Measurements from ENCODE around the gene STX2.
"Not testable (repeated sequence)": the region's sequence is repeated elsewhere in the genome, so short reads cannot be mapped to it uniquely, and the experiment has no call there.

Gene STX2
- total RNA-seq = 42.8 to 47.1 reads per million in 2 donors

- peak; percentile 90 for DNase-seq
Observed at GRCh38 chr12:130838951-130839769, at the start of gene STX2. Gene STX2 (minus strand): TSS chr12:130839250. CDS start chr12:130839099, 151 bp downstream.

- DNase-seq = not testable (repeated sequence)
Observed at GRCh38 chr12:130887190-130887589, 48.1 kb upstream of the STX2 start.

DNA sequence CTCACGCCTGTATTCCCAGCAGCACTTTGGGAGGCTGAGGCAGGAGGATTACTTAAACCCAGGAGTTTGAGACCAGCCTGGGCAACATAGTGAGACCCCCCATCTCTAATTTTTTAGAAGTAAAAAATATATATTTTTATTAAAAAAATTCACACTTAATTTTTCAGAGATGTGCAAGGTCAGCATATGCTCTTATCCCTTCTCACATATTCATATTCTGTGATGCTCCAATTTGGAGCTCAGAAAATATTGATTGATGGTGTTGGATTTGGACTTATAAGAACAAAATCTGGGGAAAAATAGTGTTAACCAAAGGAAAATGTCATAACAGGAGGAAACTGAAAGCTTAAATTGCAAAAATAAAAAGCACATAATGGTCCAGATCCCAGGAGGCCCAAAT, 42.5 kb upstream of the STX2 start:
- DNase-seq = no peak

DNA sequence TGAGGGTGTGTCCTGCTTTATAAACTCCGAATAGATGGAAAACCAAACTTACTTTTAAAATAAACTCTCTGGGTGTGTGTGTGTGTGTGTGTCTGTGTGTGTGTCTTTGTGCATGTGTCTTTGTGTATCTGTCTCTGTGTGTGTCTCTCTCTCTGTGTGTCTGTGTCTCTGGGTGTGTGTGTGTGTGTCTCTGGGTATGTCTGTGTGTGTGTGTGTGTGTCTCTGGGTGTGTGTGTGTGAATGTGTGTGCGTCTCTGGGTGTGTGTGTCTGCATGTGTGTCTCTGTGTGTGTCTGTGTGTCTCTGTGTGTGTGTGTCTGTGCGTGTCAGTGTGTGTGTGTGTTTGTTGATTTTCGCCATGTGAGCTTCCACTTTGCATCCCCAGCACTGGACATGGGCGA, 42.0 kb upstream of the STX2 start:
- no peak for DNase-seq

DNA sequence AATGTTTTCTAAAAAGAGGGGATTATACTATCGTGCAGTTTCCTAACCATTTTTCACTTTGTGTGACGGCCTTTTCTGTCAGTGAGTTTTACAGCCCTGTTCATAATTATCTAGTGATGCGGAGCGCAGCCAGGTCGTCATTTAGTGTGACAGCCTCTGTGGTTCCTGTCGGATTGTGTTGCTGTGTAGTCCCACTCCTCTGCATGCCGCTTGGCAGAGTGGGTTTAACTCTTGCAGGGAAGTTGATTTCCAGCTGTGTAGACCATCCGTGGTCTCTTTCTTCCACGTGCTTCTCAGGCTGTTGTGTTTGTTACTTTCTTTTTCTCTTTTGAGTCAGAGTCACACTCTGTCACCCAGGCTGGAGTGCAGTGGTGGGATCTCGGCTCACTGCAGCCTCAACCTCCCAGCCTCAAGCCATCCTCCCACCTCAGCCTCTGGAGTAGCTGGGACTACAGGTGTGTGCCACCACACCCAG, 41.4 kb upstream of the STX2 start:
- DNase-seq = no peak

GRCh38 chr12:130879781-130880389, 40.8 kb upstream of the STX2 start:
- DNase-seq = no peak

- DNase-seq = no peak
Observed at GRCh38 chr12:130879212-130879686, 40.2 kb upstream of the STX2 start.

DNA sequence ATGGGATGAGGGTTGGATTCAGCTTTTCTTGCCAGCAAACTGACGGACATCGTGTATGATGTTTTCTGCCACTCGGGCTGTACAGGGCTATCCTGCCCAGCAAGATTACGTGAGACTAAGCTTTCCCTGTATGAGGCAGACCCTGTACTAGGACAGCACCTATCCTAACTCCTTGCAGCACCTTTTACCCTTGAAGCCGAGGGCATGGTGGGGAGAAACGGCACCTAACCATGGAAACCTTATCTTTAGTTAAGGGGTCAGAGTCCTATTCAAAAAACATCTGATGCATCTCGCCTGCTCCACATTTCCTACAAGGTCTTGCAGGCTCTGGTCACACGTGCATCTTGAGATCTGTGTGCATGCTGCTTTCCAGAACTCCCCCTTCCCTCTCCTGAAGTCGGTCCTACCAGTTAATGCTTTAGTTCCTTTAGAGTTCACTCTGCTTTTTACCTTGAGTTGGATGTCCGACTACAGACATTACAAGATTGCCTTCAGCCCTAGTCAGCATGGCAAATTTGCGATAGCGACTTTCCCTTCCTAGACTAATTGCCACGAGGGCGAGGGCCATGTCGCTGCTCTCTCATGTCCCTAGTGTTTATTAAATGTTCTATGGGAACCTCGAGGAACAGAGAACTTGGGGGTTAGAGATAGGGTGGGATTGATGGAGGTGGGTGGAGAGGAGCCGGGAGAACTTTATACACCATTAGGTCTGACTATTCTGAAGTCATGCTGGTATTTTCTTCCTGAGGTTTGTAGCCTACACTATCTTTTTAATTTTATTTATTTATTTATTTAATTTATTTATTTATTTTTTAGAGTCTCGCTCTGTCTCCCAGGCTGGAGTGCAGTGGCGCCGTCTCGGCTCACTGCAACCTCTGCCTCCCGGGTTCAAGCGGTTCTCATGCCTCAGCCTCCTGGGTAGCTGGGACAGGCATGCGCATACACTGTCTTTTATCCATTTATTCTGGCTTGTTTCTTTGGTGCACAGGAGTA, 39.4 kb upstream of the STX2 start:
- no peak for DNase-seq

DNA sequence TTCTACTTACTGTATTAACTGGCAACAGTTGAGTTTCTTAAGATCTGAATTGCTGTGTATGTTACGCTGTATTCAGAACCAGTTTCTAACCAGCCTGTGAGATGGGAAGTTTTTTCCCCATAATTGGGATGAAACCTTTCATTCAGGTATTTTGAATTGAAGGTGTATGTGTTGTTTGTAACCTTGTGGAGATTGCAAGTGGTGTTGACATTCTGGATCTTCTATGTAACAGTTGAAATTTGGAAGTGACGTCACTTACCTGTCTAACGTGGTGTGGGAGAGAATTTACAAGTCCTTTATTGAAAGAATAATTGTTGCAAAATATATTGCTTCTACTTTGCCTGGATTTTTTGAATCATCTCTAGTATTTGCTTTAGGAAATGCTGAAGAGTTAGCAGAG, 38.3 kb upstream of the STX2 start:
- DNase-seq = no peak

DNA sequence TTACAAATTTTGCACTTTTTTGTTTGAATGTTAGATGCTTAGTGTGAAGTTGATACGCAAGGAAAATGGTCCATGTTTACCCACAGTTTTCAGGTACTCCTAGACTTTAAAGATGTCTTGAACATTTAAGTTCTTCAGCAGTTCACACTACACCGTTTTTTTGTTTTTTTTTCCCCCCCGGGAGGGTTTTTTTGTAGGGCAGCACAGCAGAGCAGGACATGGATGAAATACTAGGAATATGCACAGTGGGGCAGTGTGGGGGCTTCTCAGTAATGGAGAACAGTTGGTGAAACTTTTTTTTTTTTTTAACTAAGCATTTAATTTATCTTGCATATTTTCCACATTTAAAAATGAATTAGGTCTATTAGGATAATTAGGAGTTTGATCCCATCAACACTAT, 37.7 kb upstream of the STX2 start:
- DNase-seq = no peak

- no peak for DNase-seq
Observed at GRCh38 chr12:130876297-130876696, 37.2 kb upstream of the STX2 start.

- DNase-seq = not testable (repeated sequence)
Observed at GRCh38 chr12:130875708-130876107, 36.7 kb upstream of the STX2 start.

DNA sequence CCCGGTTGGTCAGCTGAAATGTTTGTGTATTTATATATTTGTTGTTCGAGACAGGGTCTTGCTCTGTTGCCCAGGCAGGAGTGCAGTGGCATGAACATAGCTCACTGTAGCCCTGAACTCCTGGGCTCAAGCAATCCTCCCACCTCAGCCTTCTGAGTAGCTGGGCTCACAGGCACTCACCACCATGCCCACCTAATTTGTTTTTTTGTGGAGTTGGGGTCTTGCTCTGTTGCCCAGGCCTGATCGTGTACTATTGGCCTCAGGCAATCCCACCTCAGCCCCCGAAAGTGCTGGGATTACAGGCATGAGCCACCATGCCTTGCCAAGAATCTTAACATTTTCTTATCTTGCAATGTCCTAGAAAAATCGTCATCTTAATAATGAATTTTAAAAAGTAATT, 36.1 kb upstream of the STX2 start:
- no peak for DNase-seq

DNA sequence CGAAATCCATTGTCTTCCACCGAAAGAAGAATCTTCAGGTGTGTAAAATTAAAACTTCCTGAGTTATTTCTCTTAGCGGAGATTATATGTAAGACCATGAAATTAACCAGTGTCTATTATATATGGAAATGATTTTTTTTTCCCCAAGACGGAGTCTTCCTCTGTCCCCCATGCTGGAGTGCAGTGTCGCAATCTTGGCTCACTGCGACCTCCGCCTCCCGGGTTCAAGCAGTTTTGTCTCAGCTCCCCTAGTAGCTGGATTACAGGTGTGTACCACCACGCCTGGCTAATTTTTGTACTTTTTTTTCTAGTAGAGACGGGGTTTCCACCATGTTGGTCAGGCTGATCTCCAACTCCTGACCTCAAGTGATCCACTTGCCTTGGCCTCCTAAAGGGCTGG, 35.6 kb upstream of the STX2 start:
- no peak for DNase-seq

- no peak for DNase-seq
Observed at GRCh38 chr12:130873825-130874224, 34.8 kb upstream of the STX2 start.

GRCh38 chr12:130873106-130873795, 34.2 kb upstream of the STX2 start:
- no peak for DNase-seq

DNA sequence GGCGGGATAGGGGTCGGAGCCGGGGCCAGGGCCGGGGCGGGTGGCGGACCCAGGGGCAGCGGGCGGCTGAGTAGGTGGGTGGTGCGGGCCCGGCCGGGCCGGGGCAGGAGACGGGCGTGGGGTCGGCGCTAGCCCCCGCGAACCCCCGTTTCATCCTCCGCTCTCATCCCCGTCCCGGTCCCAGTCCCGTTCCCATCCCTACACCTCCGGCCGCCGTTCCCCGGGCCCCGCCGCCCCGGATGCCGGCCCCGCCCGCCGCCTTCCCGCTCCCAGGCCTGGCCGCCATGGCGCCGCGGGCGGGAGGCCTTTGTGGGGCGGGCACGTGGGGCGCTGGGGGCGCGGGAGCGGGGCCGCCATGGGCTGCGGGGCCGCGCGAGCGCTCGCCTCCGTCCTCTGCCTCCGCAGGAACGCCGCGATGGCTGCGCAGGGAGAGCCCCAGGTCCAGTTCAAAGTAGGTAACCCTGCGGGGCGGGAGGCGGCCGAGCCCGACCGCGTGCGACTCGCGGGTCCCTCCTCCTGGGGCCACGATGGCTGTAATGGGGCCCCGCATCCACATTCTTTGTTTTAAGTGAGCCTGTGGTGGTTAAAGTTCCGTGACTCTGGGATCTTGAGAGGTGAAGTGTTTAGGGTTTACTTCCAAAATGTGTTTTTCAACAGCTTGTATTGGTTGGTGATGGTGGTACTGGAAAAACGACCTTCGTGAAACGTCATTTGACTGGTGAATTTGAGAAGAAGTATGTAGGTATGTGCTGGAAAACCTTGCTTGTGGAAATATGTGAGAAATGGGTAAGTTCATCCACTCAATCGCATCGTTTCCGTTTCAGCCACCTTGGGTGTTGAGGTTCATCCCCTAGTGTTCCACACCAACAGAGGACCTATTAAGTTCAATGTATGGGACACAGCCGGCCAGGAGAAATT, 33.4 kb upstream of the STX2 start:
- DNase-seq = peak; percentile 38

DNA sequence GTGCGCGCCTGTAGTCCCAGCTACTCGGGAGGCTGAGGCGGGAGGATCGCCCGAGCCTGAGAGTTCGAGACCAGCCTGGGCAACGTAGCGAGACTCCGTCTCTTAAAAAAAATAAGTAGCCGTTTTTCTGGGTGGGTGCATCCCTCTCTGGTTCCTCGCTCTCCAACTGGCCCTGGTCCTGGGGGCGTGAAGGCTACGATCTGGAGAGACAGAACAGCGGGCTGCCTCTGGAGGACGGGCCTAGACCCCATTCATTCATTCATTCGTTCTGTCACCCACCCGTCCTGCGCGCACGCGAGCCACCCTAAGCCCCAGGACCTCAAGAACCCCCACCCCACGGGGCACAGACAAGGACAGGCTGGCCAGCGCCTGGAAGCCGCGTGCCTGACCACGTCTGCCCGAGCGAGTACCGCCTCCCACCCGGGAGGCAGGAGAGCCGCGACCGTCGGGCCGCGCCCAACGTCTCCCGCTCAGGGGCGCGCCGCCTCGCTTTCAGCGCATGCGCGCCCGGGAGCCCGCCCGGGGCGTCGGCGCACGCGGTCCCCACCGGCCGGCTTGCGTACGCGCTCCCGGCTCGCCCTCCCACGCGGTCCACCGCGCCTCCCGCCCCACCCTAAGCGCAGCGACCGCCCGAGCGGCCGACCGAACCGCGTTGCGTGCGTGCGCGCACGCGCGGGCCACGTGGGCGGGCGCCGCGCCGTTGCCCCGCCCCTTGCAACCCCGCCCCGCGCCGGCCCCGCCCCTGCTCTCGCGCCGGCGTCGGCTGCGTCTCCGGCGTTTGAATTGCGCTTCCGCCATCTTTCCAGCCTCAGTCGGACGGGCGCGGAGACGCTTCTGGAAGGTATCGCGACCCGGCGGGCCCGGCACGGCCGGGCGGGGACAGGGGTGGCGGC, 32.5 kb upstream of the STX2 start, which contains the start of gene RAN:
Gene RAN, plus strand, starts transcription at position 781 of the 893 bp plus-strand sequence. CDS start 528 bp downstream, outside the sequence.
- peak; percentile 83 for DNase-seq

GRCh38 chr12:130870442-130871285, 31.6 kb upstream of the STX2 start:
- DNase-seq = peak; percentile 40

All from T-helper 9 cell (primary cell).